Esophagus muscularis mucosa (tissue), 3 donors: ENCODE measurements around the gene DCC.

Source experiments
- CTCF ChIP-seq, 3 experiments: fragments of 200-600 bp in 2 of 3; fragments of 450-650 bp in 1 of 3; sonication (generic) in 2 of 3; IDR thresholded peaks; one replicate each; pipeline ENCODE4 v1.5.1; 2017 to 2019; ENCODE audit warnings: antibody characterized with exemption in 3 of 3, mild to moderate bottlenecking in 2 of 3, moderate library complexity in 1 of 3
- POLR2A ChIP-seq: fragments of 450-650 bp; IDR thresholded peaks from one replicate; pipeline ENCODE4 v1.6.1; 2017; ENCODE audit warnings: antibody characterized with exemption, moderate library complexity, mild to moderate bottlenecking, low read depth

- no peak for TF ChIP-seq POLR2A
- TF ChIP-seq CTCF (IDR thresholded peaks at IDR 0.05), result no peak
Observed at GRCh38 chr18:52572036-52573000, 232.3 kb downstream of the DCC start.
